B cell (primary cell): Measurements from ENCODE around the gene MYO1C. TPM values are rescaled to one million over a fixed set of nuclear protein-coding genes. Genes with fewer than 3 reads are reported as not detected.
A peak's percentile ranks its signal among the peaks of the same experiment; 100 is the strongest.

ENCODE experiments used
- ATAC-seq: fragments of 200-7000 bp; cut with Tn5 transposase; one replicate; pipeline ENCODE4 v1.10.0; 2021; ENCODE audit warnings: low read depth, mild to moderate bottlenecking, moderate number of reproducible peaks, moderate library complexity
- CTCF ChIA-PET: fragments of 350-600 bp; sonication (Branson Sonifier 250); formaldehyde crosslinking; loops from one replicate; lab custom pipeline; 2021; ENCODE audit warnings: antibody characterized with exemption, inconsistent platforms; lab: Charles Lee
- POLR2A ChIA-PET: fragments of 350-600 bp; sonication (Branson Sonifier 250); formaldehyde crosslinking; loops from one replicate; lab custom pipeline; 2021; ENCODE audit warnings: antibody characterized with exemption; lab: Charles Lee
- DNase-seq: peaks from one replicate; pipeline ENCODE4 v3.0.0; 2013
- H2AFZ ChIP-seq: 2 replicates; pipeline ENCODE4 v1.6.1; 2012; ENCODE audit warnings: mild to moderate bottlenecking, low read depth, low read length; ENCODE audit not compliant: insufficient read depth, poor library complexity, severe bottlenecking
- H3K27ac ChIP-seq, 2 donors: 1 replicate in 1 of 2; 2 replicates in 1 of 2; pipeline ENCODE4 v1.5.1; 2012 to 2013; ENCODE audit warnings: low read length in 2 of 2, mild to moderate bottlenecking in 2 of 2, moderate library complexity in 1 of 2
- H3K27me3 ChIP-seq, 4 experiments: fragments of 200-600 bp in 1 of 4; sonication (generic) in 1 of 4; replicated peaks in 1 of 4; 1 replicate in 2 of 4; 2 replicates in 2 of 4; pipeline versions ENCODE4 v1.6.1 to v1.7.0; 2013 to 2016; ENCODE audit warnings: low read length in 3 of 4, mild to moderate bottlenecking in 2 of 4, mixed read lengths in 1 of 4, moderate library complexity in 1 of 4; ENCODE audit not compliant: insufficient read depth in 4 of 4, control insufficient read depth in 3 of 4; ENCODE audit errors: control extremely low read depth in 1 of 4
- H3K36me3 ChIP-seq, 2 experiments: replicated peaks in 1 of 2; 1 replicate in 1 of 2; 2 replicates in 1 of 2; pipeline versions ENCODE4 v1.6.1 to v1.7.1; 2013; ENCODE audit warnings: low read length in 1 of 2; ENCODE audit not compliant: insufficient read depth in 2 of 2, control insufficient read depth in 1 of 2; ENCODE audit errors: control extremely low read depth in 1 of 2, extremely low read depth in 1 of 2
- H3K4me1 ChIP-seq, 2 donors: fragments of 200-600 bp in 1 of 2; sonication (generic) in 1 of 2; 1 replicate in 1 of 2; 2 replicates in 1 of 2; pipeline versions ENCODE4 v1.5.1 to v1.6.1; 2013 to 2017; ENCODE audit warnings: low read length in 2 of 2; ENCODE audit not compliant: control insufficient read depth in 2 of 2, insufficient read depth in 2 of 2
- H3K4me2 ChIP-seq: replicated peaks from 2 replicates; pipeline ENCODE3; 2012; ENCODE audit warnings: mild to moderate bottlenecking, low read depth, low read length; ENCODE audit not compliant: poor library complexity, severe bottlenecking
- H3K4me3 ChIP-seq, 5 experiments: fragments of 200-600 bp in 1 of 5; sonication (generic) in 1 of 5; 1 replicate in 3 of 5; 2 replicates in 2 of 5; pipeline versions ENCODE4 v1.5.1 to v1.7.0; 2011 to 2016; ENCODE audit warnings: low read length in 4 of 5, mild to moderate bottlenecking in 4 of 5, low read depth in 2 of 5, control low read depth in 1 of 5, moderate library complexity in 1 of 5; ENCODE audit not compliant: insufficient read depth in 1 of 5; ENCODE audit errors: control extremely low read depth in 1 of 5, extremely low read depth in 1 of 5
- H3K79me2 ChIP-seq: fragments of 200-600 bp; sonication (generic); one replicate; pipeline ENCODE4 v1.6.0; 2016; ENCODE audit warnings: low read length; ENCODE audit not compliant: control insufficient read depth, insufficient read depth
- H3K9ac ChIP-seq: fragments of 200-600 bp; sonication (generic); 2 replicates; pipeline ENCODE4 v1.6.1; 2017; ENCODE audit warnings: mild to moderate bottlenecking, low read length, moderate library complexity
- H3K9me3 ChIP-seq, 3 donors: one replicate each; pipeline versions ENCODE4 v1.6.1 to v1.7.1; 2013; ENCODE audit warnings: low read length in 2 of 3; ENCODE audit not compliant: control insufficient read depth in 2 of 3, insufficient read depth in 1 of 3; ENCODE audit errors: control extremely low read depth in 1 of 3
- H4K20me1 ChIP-seq: 2 replicates; pipeline ENCODE4 v1.6.0; 2012; ENCODE audit warnings: mild to moderate bottlenecking, low read length; ENCODE audit not compliant: insufficient read depth, control insufficient read depth, poor library complexity, severe bottlenecking
- H3K27ac Mint-ChIP-seq: one replicate; pipeline ENCODE4 v1.8.0; 2021; ENCODE audit warnings: mixed read lengths
- H3K27me3 Mint-ChIP-seq: one replicate; pipeline ENCODE4 v1.8.0; 2021; ENCODE audit warnings: mixed read lengths
- H3K4me1 Mint-ChIP-seq: one replicate; pipeline ENCODE4 v1.8.0; 2021; ENCODE audit warnings: mixed read lengths
- H3K4me3 Mint-ChIP-seq: one replicate; pipeline ENCODE4 v1.8.0; 2021; ENCODE audit warnings: mixed read lengths
- H3K9me3 Mint-ChIP-seq: one replicate; pipeline ENCODE4 v1.8.0; 2022; ENCODE audit warnings: mixed read lengths; ENCODE audit not compliant: insufficient read depth
- EZH2 ChIP-seq: IDR thresholded peaks from 2 replicates; pipeline ENCODE4 v1.6.1; 2012; ENCODE audit warnings: borderline replicate concordance, low read depth, mild to moderate bottlenecking, moderate library complexity, low read length; ENCODE audit not compliant: insufficient read depth, poor library complexity, severe bottlenecking
- WGBS: methylation state at CpG from one replicate; pipeline ENCODE4 v1.1.5; 2013; ENCODE audit warnings: missing lambda C conversion rate; ENCODE audit not compliant: insufficient coverage; 5-methylcytosine and 5-hydroxymethylcytosine counted together
- intact Hi-C: fragments of 100-400 bp; cut with micrococcal nuclease; formaldehyde crosslinking; loops from one replicate; pipeline ENCODE4 v1.10.0; 2022
- polyA plus RNA-seq: library from polyadenylated mRNA; depleted of rRNA; stranded (reverse); fragments of >200 nt; gene quantifications from 2 replicates; pipeline ENCODE4 v1.2.3, GENCODE V29; 2012
- total RNA-seq, 2 donors: library from RNA; stranded (reverse); fragments of 120-200 nt in 1 of 2; gene quantifications; 1 replicate in 1 of 2; 2 replicates in 1 of 2; pipeline versions ENCODE4 v1.2.3 to v1.2.4, GENCODE V29; 2013 to 2022
- TF ChIP-seq, protein P1 (sequence below): fragments of 200-600 bp; IDR thresholded peaks from one replicate; pipeline ENCODE4 v1.8.0; 2022; ENCODE audit warnings: antibody characterized with exemption, mild to moderate bottlenecking

MYO1C gene
- total and polyA plus RNA-seq, 2 donors (not counting 1 experiment from before 2014, with no cell fraction given), result 54.7 to 81.7 TPM

DNA sequence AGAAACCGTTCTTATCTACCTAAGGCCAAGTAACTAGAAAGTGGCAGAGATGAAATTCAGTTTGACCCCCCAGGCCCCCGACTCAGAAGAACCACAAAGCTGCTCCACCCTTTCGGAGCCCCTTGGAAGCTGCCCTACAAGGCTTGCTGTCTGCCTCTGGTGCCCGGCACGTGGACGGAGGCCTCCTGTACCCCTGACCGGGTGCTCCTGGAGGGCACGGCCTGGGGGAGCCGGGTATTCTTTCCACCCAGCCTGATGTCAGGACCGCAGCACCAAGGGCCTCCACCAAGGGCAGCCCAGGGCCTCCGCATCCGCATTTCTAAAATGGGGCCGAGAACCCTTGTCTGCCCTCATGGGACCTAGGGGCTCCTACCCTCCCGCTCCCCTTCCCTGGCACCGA is 21.0 kb downstream of the MYO1C start:
- ChIA-PET CTCF (interaction anchor here (3.9 kb wide), 1 partner anchor 106 kb away, joined by 23 read pairs; no protein-coding TSS in a partner anchor), POLR2A (interaction anchor here (0.5 kb wide), 1 partner anchor 52 kb away, joined by 12 read pairs; no protein-coding TSS in a partner anchor)
- Mint-ChIP-seq H3K4me3 (no peak overlapping the region), H3K27me3 (no peaks in the 10 kb centered on the region), H3K27ac (no peak overlapping the region), H3K9me3 (no peaks in the 10 kb centered on the region), H3K4me1 (peaks cover 37% of the 10 kb centered on the region)
- Histone ChIP-seq H2AFZ (no peak overlapping the region), H3K9ac (no peak overlapping the region), H4K20me1 (peaks cover 54% of the 10 kb centered on the region), H3K4me1 (peaks cover 34 to 54% of the 10 kb centered on the region in 2 donors), H3K4me3 (no peak overlapping the region), H3K4me2 (no peak overlapping the region), H3K79me2 (peaks cover 17% of the 10 kb centered on the region), H3K36me3 (peaks cover 0 to 37% of the 10 kb centered on the region in 2 experiments), H3K27me3 (no peaks in the 10 kb centered on the region), H3K27ac (no peak overlapping the region), H3K9me3 (no peaks in the 10 kb centered on the region)
- no peak for TF ChIP-seq EZH2
- TF ChIP-seq, protein P1, sequence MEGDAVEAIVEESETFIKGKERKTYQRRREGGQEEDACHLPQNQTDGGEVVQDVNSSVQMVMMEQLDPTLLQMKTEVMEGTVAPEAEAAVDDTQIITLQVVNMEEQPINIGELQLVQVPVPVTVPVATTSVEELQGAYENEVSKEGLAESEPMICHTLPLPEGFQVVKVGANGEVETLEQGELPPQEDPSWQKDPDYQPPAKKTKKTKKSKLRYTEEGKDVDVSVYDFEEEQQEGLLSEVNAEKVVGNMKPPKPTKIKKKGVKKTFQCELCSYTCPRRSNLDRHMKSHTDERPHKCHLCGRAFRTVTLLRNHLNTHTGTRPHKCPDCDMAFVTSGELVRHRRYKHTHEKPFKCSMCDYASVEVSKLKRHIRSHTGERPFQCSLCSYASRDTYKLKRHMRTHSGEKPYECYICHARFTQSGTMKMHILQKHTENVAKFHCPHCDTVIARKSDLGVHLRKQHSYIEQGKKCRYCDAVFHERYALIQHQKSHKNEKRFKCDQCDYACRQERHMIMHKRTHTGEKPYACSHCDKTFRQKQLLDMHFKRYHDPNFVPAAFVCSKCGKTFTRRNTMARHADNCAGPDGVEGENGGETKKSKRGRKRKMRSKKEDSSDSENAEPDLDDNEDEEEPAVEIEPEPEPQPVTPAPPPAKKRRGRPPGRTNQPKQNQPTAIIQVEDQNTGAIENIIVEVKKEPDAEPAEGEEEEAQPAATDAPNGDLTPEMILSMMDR, result no peak
- intact Hi-C loops, result loop anchor here (5.0 kb wide), 1 partner anchor 104 kb away; no protein-coding TSS in a partner anchor
- ATAC-seq (no peak), DNase-seq (no peak)
- WGBS, result 96% methylated on average over 13 of the region's 15 CpGs

DNA sequence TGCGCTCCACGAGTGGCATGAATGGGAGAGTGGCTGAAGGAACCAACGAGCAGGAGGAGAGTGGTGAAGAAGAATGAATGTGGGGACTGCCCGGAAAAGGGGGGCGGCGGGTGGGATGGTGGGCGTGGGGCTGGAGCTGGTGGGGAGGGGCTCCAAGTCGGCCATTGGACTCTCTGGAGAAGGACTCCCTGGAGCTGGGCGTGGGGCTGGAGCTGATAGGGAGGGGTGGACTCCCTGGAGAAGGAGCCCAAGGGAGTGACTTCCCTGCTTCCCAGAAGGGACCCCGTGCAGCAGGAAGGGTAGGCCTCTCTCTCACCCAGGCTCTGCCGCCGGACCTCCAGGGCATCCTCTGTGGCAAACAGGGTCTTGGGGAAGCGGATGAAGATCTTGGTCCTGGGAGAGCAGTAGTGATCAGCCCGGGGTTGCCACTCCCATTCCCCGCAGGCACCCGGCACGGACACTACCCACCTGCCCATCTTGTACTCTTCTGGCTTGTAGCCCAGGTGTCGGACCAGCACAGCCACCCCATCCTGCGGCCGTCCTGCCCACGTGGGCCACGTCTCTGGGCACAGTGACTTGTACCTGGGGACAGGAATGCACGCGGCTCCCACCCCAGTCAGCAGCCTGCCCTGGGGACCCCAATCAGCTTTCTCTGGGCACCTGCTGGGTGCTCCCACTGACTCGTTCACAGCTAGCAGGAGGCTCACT is 21.6 kb downstream of the MYO1C start:
- no peaks in the 10 kb centered on the region for H3K9me3 Mint-ChIP-seq
- Histone ChIP-seq H3K4me1 (peaks cover 31 to 48% of the 10 kb centered on the region in 2 donors), H3K9me3 (no peaks in the 10 kb centered on the region), H3K4me3 (no peak overlapping the region), H3K4me2 (peak overlapping the region; percentile 12), H2AFZ (no peak overlapping the region), H3K27ac (no peak overlapping the region), H3K9ac (no peak overlapping the region), H3K79me2 (peaks cover 17% of the 10 kb centered on the region), H3K36me3 (peaks cover 0 to 34% of the 10 kb centered on the region in 2 experiments), H3K27me3 (no peaks in the 10 kb centered on the region), H4K20me1 (peaks cover 54% of the 10 kb centered on the region)
- intact Hi-C loops, result loop anchor here (5.0 kb wide), 1 partner anchor 104 kb away; no protein-coding TSS in a partner anchor
- H3K27me3 Mint-ChIP-seq, result no peaks in the 10 kb centered on the region
- no peak overlapping the region for H3K27ac Mint-ChIP-seq
- 90% methylated on average over 24 of the region's 25 CpGs for WGBS
- TF ChIP-seq EZH2, result no peak
- TF ChIP-seq, protein P1, result no peak
- ChIA-PET POLR2A (interaction anchor here (0.6 kb wide), 1 partner anchor 121 kb away, joined by 5 read pairs; no protein-coding TSS in a partner anchor), CTCF (interaction anchor here (3.9 kb wide), 1 partner anchor 105 kb away, joined by 23 read pairs; no protein-coding TSS in a partner anchor)
- H3K4me3 Mint-ChIP-seq, result no peak overlapping the region
- H3K4me1 Mint-ChIP-seq, result peaks cover 35% of the 10 kb centered on the region
- peak; percentile 14 for DNase-seq
- ATAC-seq, result no peak
